GM23338 (cell line): ENCODE measurements around the gene RPRD1A.

Experiments
- CTCF ChIP-seq, 2 experiments: fragments of 200-600 bp in 1 of 2; sonication (generic) in 1 of 2; conservative IDR thresholded peaks; 2 replicates each; pipeline versions ENCODE4 v1.5.1 to v1.6.1; 2016 to 2017; ENCODE audit warnings: antibody characterized with exemption in 2 of 2, low read depth in 2 of 2, mild to moderate bottlenecking in 2 of 2, moderate library complexity in 1 of 2
- ETS1 ChIP-seq: IDR thresholded peaks from 2 replicates; pipeline ENCODE4 v1.6.1; 2016; ENCODE audit warnings: antibody characterized with exemption
- EZH2 ChIP-seq: fragments of 200-600 bp; sonication (generic); IDR thresholded peaks from one replicate; pipeline ENCODE4 v1.8.0; 2017; ENCODE audit warnings: antibody characterized with exemption, mild to moderate bottlenecking, low read depth; ENCODE audit not compliant: unreplicated experiment
- EZH2phosphoT487 ChIP-seq: fragments of 200-600 bp; sonication (generic); IDR thresholded peaks from one replicate; pipeline ENCODE4 v1.8.1; 2018; ENCODE audit warnings: antibody characterized with exemption; ENCODE audit not compliant: unreplicated experiment
- JUNB ChIP-seq: IDR thresholded peaks from one replicate; pipeline ENCODE4 v1.6.1; 2016; ENCODE audit warnings: antibody characterized with exemption; ENCODE audit not compliant: unreplicated experiment
- NANOG ChIP-seq: IDR thresholded peaks from 2 replicates; pipeline ENCODE4 v1.6.1; 2016; ENCODE audit warnings: antibody characterized with exemption, borderline replicate concordance
- POLR2AphosphoS5 ChIP-seq: IDR thresholded peaks from 2 replicates; pipeline ENCODE4 v1.6.1; 2016; ENCODE audit warnings: antibody characterized with exemption, low read depth
- STAT1 ChIP-seq: IDR thresholded peaks from one replicate; pipeline ENCODE4 v1.6.1; 2016; ENCODE audit warnings: antibody characterized with exemption; ENCODE audit not compliant: unreplicated experiment
- ZNF114 ChIP-seq: fragments of 250-450 bp; sonication (Bioruptor Pico); IDR thresholded peaks from 2 replicates; pipeline ENCODE4 v1.5.0; 2020; ENCODE audit warnings: mild to moderate bottlenecking, moderate library complexity
- TF ChIP-seq, protein P1 (sequence below): IDR thresholded peaks from one replicate; pipeline ENCODE4 v1.6.1; 2018; ENCODE audit warnings: antibody characterized with exemption; ENCODE audit not compliant: unreplicated experiment

GRCh38 chr18:35969676-35970075, 97.7 kb downstream of the RPRD1A start:
- TF ChIP-seq CTCF (conservative IDR thresholded peaks at IDR 0.05; ENCODE audit: low read depth in 2 of 2) (no peak), POLR2AphosphoS5 (no peak), EZH2 (no peak), EZH2phosphoT487 (no peak), STAT1 (no peak), ZNF114 (CRISPR knock-in tag) (no peak), ETS1 (no peak), NANOG (no peak), JUNB (no peak)
- TF ChIP-seq, protein P1, sequence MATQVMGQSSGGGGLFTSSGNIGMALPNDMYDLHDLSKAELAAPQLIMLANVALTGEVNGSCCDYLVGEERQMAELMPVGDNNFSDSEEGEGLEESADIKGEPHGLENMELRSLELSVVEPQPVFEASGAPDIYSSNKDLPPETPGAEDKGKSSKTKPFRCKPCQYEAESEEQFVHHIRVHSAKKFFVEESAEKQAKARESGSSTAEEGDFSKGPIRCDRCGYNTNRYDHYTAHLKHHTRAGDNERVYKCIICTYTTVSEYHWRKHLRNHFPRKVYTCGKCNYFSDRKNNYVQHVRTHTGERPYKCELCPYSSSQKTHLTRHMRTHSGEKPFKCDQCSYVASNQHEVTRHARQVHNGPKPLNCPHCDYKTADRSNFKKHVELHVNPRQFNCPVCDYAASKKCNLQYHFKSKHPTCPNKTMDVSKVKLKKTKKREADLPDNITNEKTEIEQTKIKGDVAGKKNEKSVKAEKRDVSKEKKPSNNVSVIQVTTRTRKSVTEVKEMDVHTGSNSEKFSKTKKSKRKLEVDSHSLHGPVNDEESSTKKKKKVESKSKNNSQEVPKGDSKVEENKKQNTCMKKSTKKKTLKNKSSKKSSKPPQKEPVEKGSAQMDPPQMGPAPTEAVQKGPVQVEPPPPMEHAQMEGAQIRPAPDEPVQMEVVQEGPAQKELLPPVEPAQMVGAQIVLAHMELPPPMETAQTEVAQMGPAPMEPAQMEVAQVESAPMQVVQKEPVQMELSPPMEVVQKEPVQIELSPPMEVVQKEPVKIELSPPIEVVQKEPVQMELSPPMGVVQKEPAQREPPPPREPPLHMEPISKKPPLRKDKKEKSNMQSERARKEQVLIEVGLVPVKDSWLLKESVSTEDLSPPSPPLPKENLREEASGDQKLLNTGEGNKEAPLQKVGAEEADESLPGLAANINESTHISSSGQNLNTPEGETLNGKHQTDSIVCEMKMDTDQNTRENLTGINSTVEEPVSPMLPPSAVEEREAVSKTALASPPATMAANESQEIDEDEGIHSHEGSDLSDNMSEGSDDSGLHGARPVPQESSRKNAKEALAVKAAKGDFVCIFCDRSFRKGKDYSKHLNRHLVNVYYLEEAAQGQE = no peak
